GM19351 (cell line): Measurements from ENCODE around the gene ARHGAP25.

Experiments used
- ATAC-seq: cut with Tn5 transposase; IDR thresholded peaks from one replicate; pipeline ENCODE4 v1.9.1; 2021; ENCODE audit warnings: mild to moderate bottlenecking, moderate library complexity; ENCODE audit not compliant: unreplicated experiment

Gene ARHGAP25

GRCh38 chr2:68827666-68828065, 93.1 kb downstream of the ARHGAP25 start:
- no peak for ATAC-seq

DNA sequence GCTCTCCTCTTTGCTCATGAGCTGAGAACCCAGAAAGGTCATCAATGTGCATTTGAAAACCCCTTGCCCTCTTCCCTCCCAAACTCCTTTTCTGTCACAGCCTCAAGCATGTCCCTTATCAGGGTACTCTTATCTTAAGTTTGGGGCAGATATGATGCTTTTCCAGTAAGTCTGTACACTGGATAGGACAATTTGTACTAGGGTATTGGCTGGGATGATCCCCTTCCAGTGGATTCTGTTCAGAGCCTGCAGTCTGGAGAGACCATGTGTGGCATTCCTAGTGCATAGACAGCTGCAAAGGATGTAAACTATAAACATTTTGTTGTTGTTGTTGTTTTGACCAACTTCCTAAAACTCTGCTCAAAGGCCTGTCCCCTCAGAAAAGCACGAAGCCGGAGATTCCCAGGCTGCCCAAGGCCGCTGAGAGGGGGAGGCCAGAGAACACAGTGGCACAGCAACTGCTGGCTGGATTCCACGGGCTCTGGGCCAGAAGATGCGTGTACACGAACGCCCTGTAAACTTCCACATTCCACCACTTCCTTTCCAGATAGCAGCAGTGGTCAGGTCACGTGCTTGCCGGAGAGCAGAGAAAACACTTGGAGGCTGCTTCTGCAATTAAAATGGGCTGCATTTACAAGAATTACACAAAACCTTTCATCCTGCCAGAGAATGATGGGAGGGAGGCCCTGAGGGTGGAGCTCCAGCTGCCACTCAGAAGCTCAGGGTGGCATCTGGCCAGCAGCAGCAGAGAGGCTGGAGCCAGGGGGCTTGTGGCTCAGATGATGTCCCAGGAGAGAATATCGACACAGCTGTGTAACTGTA, 94.5 kb downstream of the ARHGAP25 start:
- ATAC-seq = no peak

- ATAC-seq = no peak
These were observed 95.1 kb downstream of the ARHGAP25 start for GRCh38 chr2:68829749-68830148.

GRCh38 chr2:68831686-68832232, 97.1 kb downstream of the ARHGAP25 start:
- no peak for ATAC-seq

DNA sequence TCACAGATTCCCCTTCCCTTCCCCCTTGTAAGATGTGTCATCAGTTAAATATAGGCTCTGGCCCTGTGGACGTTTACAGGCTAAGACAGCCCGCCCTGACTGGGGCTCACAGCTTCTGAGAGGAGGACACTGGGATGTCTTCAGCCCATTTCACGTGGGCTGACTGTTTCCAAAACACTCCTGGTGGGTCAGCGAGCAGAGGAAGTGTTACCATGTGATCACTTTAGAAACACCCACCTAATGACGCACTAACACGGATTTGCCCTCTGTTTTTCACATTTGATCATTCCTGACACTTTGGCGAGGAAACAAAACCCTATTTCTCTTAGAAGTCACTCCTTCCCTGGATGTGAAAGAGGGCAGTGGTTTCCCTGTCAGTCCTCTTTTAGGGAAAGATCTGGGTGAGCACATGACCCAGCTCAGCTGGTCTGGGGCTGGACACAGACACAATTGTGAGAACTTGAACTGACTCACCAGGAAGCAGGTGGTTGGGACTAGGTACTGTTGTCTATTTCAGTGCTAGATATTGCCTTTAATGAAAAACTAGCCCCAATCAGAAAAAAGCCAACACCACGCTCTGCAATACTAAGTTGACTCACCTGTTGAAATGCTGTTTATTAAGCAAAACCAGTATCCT, 97.7 kb downstream of the ARHGAP25 start:
- ATAC-seq = peak; percentile 71

DNA sequence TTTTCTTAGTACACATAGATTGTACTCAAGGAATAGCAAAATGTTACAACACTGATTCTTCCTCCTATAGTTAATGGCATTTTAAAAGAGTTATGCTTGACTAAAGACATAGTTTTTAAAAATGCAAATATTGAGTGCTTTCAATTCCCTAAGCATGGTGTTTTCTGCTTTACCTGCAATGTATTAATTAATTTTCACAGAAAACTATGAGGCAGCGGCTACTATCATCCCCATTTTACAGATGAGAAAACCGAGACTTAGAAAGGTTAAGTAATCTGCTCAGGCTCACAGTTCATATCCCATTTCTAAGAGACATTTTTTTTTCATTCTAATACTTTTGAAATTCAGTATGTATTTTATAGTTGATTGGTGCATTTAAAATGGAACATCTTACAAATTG, 98.6 kb downstream of the ARHGAP25 start:
- ATAC-seq = no peak

DNA sequence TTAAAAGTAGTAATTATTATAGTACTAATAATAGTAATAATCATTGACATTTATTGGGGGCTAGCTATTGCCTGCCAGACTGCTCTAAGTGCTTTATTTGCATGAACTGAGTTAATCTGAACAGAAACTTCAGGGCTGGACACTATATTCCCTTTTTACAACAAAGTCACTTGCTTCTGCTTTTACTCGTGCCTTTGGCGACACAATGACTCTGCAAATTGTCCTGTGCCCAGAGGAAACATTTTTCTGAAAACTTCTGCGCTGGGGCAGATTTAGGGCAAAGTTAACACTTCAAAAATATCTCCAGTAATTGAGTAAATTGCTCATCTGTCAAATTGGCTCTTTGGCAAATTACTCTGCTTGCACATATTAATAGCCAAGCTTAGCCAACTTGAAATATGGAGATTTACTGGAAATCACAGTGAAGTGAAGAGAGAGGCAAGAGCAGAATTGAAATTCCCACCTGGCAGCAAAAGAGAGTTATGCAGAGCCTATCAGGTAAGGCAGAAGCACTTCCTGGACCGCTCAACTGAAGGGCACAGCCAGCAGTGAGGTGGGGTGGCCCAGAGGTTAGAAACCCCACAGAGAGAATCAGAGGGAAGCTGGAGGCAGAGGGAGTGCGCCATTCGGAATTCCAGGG, 100.2 kb downstream of the ARHGAP25 start:
- no peak for ATAC-seq

- ATAC-seq = peak; percentile 27
These were observed 101.0 kb downstream of the ARHGAP25 start for GRCh38 chr2:68835621-68836020.

DNA sequence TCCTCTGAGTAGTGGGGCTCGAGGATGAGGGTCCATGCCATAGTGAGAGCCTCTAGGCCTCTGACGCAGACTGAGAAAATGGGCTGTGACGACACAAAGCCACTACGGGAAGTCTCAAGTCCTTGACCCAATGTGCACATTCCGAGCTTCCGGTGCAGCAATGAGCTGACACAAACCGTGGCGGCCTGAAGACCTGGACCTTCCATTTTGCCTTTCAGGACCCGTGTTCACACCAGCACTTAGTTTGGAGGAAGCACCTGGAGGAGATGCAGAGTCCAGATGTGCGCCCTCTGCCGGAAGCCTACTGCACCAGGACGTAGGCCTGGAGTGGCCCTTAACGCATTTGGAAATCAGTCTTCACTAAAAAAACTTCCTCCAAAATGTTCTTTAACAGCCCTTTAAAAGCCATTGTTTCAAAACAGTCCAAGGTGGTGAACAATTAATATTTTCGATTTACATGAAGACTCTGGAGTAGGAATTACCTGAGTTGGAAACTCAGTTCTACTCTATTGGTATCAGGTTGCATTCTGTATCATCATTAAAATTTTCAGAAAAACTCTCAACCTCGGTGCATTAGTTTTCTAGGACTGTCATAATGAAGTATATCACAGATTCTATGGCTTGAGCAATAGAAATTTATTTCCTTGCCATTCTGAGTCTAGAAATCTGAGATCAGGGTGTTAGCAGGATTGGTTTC, 102.7 kb downstream of the ARHGAP25 start:
- no peak for ATAC-seq

- peak; percentile 68 for ATAC-seq
These were observed 103.3 kb downstream of the ARHGAP25 start for GRCh38 chr2:68837861-68838341.

GRCh38 chr2:68838641-68839040, 104.0 kb downstream of the ARHGAP25 start:
- ATAC-seq = no peak

DNA sequence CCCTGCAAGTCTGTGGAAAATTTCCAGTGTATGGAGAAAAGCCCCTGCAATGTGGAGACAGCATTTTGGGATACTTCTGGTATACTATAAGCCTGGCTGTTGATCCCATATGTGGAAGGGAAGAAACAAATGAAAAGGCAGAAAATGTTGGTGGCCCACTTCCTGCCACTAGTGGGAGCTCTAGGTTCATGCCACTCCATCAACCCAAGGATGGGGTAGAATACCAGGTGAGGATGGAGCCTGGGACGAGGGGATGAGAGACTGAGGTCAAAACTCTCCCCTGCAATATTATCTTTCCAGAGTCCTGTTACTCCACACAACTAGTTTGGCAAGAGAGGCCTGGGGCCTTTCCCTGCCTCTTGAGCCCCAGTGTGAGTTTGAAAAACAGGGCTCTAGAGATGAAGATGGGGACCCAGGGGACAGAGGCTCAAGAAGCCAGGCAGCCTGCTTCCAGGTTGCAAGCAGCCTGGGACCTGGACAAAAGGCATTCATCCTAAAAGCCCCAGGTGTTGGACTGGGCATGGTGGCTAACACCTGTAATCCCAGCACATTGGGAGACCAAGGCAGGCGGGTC, 104.7 kb downstream of the ARHGAP25 start:
- ATAC-seq = no peak

DNA sequence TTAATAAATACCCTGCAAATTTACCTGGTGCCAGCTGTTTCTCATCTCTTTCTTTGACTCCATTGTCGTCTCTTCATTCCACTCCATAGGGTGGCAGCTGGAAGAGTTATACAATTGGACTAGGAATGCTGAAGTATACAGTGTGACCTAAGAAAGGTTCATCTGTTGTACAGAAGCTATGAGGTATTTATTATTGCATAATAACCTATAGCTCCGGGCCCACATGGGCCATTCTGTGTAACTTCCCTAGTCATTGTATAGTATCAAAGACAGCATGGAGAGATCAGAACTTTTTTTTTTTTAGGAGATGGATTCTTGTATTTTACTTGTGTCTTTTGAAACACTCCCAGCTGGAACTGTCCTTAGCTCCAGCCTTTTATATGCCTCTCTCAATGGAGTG, 110.4 kb downstream of the ARHGAP25 start:
- no peak for ATAC-seq

DNA sequence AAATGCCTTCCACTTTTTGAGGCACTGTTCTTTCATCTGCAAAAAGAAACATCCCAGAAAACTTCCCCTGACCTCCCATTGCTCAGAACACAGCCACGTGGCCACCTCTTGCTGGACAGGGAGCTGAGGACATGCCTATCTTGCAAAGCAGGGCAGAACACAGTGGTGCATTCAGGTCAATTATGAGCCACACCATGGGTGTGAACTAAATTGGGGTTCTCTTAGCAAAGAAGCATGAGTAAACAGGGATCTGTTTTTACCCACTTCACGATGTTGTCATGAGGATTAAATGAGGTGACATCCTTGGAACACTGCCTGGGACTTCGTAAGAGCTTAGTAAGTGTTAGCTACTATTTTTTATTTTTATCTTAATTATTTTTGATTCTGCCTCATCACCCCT, 111.5 kb downstream of the ARHGAP25 start:
- ATAC-seq = no peak

- ATAC-seq = no peak
These were observed 113.1 kb downstream of the ARHGAP25 start for GRCh38 chr2:68847751-68848150.

GRCh38 chr2:68849579-68850030, 115.0 kb downstream of the ARHGAP25 start:
- ATAC-seq = no peak

DNA sequence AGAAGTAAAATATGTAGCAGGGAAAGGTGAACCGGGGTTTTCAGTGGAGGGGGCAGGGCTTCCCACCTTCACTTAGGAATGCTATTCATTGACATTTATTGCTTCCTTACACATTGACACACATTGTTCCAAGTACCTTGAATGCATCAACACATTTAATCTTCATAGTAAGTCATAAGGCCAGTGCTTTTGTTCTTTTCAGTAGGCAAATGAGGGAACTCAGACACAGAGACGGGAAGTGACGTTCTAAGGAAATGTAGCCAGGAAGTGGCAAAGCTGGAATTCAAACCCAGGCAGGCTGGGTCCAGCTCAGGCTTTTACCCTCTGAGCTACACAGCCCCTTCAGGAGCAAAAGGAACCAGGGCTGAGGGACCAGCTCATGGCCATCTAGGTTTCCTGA, 115.9 kb downstream of the ARHGAP25 start:
- ATAC-seq = no peak

GRCh38 chr2:68853035-68853434, 118.4 kb downstream of the ARHGAP25 start:
- ATAC-seq = no peak

DNA sequence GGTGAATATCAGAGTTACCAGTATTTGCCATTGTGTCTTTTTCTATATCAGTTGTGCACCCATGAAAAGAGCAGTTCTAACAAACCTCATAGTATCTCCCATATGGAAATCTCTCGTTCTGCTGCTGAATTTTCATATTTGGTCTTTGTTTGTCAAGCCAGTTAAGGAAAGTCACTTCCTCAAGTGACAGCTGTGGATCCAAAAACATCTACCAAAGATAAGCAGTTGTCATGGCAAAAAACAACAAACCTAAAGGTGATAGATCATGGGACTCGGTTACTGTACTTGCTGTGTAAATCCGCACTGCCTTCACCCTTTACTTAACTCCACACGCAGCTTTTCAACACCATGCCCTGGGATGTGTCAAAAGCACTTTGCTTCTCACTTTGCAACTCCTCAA, 119.3 kb downstream of the ARHGAP25 start:
- ATAC-seq = no peak

DNA sequence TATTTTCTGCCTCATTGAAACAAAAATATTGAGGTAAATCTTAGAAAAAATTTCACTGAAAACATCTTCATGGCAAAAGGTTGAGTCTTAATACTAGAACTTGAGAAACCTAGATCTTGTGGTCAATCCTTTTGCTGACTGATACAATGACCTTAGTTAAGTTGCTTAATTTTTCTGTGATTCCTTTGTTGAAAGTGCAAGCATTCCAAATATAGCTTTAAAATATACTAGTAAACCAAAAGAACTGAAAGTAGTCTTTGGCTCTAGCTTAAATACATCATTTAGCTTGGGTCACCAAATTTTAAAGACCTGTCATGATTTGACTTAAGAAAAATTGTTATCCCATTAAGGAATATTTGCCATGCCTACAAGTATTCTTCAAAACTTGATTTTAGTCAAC, 119.9 kb downstream of the ARHGAP25 start:
- no peak for ATAC-seq

- no peak for ATAC-seq
These were observed 120.9 kb downstream of the ARHGAP25 start for GRCh38 chr2:68855550-68855949.
